ENCODE results near the gene RNU1-3. TPM values are rescaled to one million over a fixed set of nuclear protein-coding genes. Genes with fewer than 3 reads are reported as not detected.
A peak's percentile ranks its signal among the peaks of the same experiment; 100 is the strongest.

The RNU1-3 gene
- total and polyA plus RNA-seq, 10 donors = under 0.01 to 8,075 (median 6,234) TPM; not detected in 3

GRCh38 chr1:16618719-16619118 lies 48.0 kb downstream of the RNU1-3 start:
- 85 to 89% (median 88%) methylated on average over 15 of the region's 15 CpGs for WGBS, 5 donors
- DNase-seq = peak; percentile 78
- H3K4me3 ChIP-seq = no peak overlapping the region
- no peaks in the 10 kb centered on the region for H3K9me3 ChIP-seq
- intact Hi-C loops (cut with DNase I; ENCODE audit: low total_unique reads) = no loop called here
- peaks cover 0 to 1% (median 0%) of the 10 kb centered on the region in 7 donors for H3K27me3 ChIP-seq (replicated peaks in 1 of 7)
- H3K36me3 ChIP-seq = peaks cover 5 to 61% (median 42%) of the 10 kb centered on the region in 6 donors
- peak; percentile 31 to 59 (median 34) for TF ChIP-seq POLR2AphosphoS5 (IDR thresholded peaks at IDR 0.05)
- TF ChIP-seq CTCF (IDR thresholded peaks at IDR 0.05 in 8 of 11, conservative IDR thresholded peaks at IDR 0.05 in 3 of 11) = no peak
- no peak overlapping the region for H3K27ac ChIP-seq
- H3K4me1 ChIP-seq = peaks cover 6 to 14% (median 8%) of the 10 kb centered on the region in 6 donors

GRCh38 chr1:16617778-16618580 lies 48.8 kb downstream of the RNU1-3 start:
- WGBS, 5 donors = 72 to 86% (median 81%) methylated on average over 7 of the region's 7 CpGs
- Histone ChIP-seq H3K9me3 (no peaks in the 10 kb centered on the region), H3K27ac (no peak overlapping the region), H3K4me1 (peaks cover 7 to 21% (median 13%) of the 10 kb centered on the region in 6 donors), H3K36me3 (peaks cover 5 to 54% (median 35%) of the 10 kb centered on the region in 6 donors), H3K4me3 (no peak overlapping the region), H3K27me3 (replicated peaks in 1 of 7) (peaks cover 0 to 9% (median 0%) of the 10 kb centered on the region in 7 donors)
- intact Hi-C loops (cut with DNase I; ENCODE audit: low total_unique reads) = no loop called here
- no peak for DNase-seq
- no peak for TF ChIP-seq POLR2AphosphoS5 (IDR thresholded peaks at IDR 0.05)
- no peak for TF ChIP-seq POLR2A (IDR thresholded peaks at IDR 0.05)
- no peak for TF ChIP-seq CTCF (IDR thresholded peaks at IDR 0.05 in 8 of 11, conservative IDR thresholded peaks at IDR 0.05 in 3 of 11)

DNA sequence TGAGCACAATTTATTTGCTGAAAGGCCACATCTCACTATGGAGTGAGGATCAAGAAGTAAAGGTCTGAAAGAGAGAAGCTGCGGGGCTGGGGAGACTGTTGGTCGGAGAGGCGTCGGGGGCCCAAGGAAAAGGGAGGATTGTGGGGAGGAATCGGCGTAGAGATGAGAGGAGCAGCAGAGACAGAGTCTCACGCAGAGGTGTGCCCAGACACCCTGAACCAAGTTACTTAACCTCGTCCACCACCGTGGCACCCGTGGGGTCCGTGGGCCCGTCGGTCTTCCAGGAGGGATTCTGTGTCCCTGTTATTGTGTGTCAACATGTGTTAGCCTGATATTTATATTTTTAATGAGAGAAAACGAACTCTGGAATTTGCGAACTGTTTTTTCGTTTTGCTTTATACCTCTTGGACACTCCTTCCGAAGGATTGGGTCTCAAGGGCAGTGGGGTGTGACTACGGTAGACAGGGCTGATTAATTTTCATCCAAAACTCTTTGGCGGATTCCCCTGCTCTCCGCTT lies 49.6 kb downstream of the RNU1-3 start:
- Histone ChIP-seq H3K36me3 (peaks cover 3 to 46% (median 27%) of the 10 kb centered on the region in 6 donors), H3K27me3 (replicated peaks in 1 of 7) (peaks cover 0 to 14% (median 0%) of the 10 kb centered on the region in 7 donors), H3K9me3 (no peaks in the 10 kb centered on the region), H3K4me3 (no peak overlapping the region), H3K27ac (no peak overlapping the region), H3K4me1 (peaks cover 14 to 29% (median 20%) of the 10 kb centered on the region in 6 donors)
- TF ChIP-seq POLR2A (IDR thresholded peaks at IDR 0.05) = no peak
- no peak for TF ChIP-seq CTCF (IDR thresholded peaks at IDR 0.05 in 8 of 11, conservative IDR thresholded peaks at IDR 0.05 in 3 of 11)
- peak; percentile 25 to 53 (median 44) for TF ChIP-seq POLR2AphosphoS5 (IDR thresholded peaks at IDR 0.05)
- intact Hi-C loops (cut with DNase I; ENCODE audit: low total_unique reads) = no loop called here
- peak; percentile 79 for DNase-seq
- 89 to 95% (median 91%) methylated on average over 20 of the region's 20 CpGs for WGBS, 5 donors

Small RNA genes lying within 50 kb of the gene (small RNA-seq; reads per million reads assigned to genes)
- 0 reads per million in 4 donors for gene RNU1-3

Other genes starting within 250 kb of the RNU1-3 start
- gene SPATA21, start 229.5 kb downstream of the RNU1-3 start, total RNA-seq = under 1 TPM in 1 of 7 donors, not detected in 6; 0.30 TPM
- gene SPATA21, start 229.5 kb downstream of the RNU1-3 start, polyA plus RNA-seq = under 1 TPM; 0.13 to 0.32 (median 0.18) TPM
- 100 to 1,000 TPM in 6 of 7 donors, 10 to 100 TPM in 1; 98.8 to 150 (median 122) TPM for gene NECAP2, start 226.2 kb downstream of the RNU1-3 start, total RNA-seq
- 100 to 1,000 TPM in 1 of 3 donors, 10 to 100 TPM in 2; 59.7 to 105 (median 78.6) TPM for gene NECAP2, start 226.2 kb downstream of the RNU1-3 start, polyA plus RNA-seq
- gene RNU1-1, start 152.7 kb downstream of the RNU1-3 start, total RNA-seq = 1,000 to 10,000 TPM in 4 of 7 donors, under 1 TPM in 3; under 0.01 to 8,075 (median 6,234) TPM
- gene RNU1-1, start 152.7 kb downstream of the RNU1-3 start, polyA plus RNA-seq = not detected
- 10 to 100 TPM; 22.0 to 60.7 (median 33.7) TPM for gene NBPF1, start 53.4 kb downstream of the RNU1-3 start, total RNA-seq
- gene NBPF1, start 53.4 kb downstream of the RNU1-3 start, polyA plus RNA-seq = 1 to 10 TPM; 1.3 to 7.2 (median 2.9) TPM
- 1,000 to 10,000 TPM in 4 of 7 donors, under 1 TPM in 3; under 0.01 to 8,075 (median 6,234) TPM for gene RNU1-4, start 73.6 kb upstream of the RNU1-3 start, total RNA-seq
- not detected for gene RNU1-4, start 73.6 kb upstream of the RNU1-3 start, polyA plus RNA-seq
- gene RNU1-2, start 229.0 kb upstream of the RNU1-3 start, total RNA-seq = 1,000 to 10,000 TPM in 4 of 7 donors, under 1 TPM in 3; under 0.01 to 8,075 (median 6,234) TPM
- not detected for gene RNU1-2, start 229.0 kb upstream of the RNU1-3 start, polyA plus RNA-seq

Data from spleen (tissue), 11 donors.